A549 (cell line): ENCODE data around the gene KIF9. TPM values are rescaled to one million over a fixed set of nuclear protein-coding genes. Genes with fewer than 3 reads are reported as not detected.
"Not testable (repeated sequence)": the region's sequence is repeated elsewhere in the genome, so short reads cannot be mapped to it uniquely, and the experiment has no call there.

ENCODE experiments used
- ATAC-seq, 2 experiments: fragments of 200-7000 bp in 1 of 2; fragments of >200 bp in 1 of 2; cut with Nextera tagmentation in 1 of 2; cut with Tn5 transposase in 1 of 2; 3 replicates each; pipeline versions ENCODE4 v1.8.0 to v1.9.1; 2018 to 2020; ENCODE audit warnings: mild to moderate bottlenecking in 1 of 2, moderate library complexity in 1 of 2
- CTCF ChIA-PET: fragments of 300-600 bp; sonication (Branson Sonifier 250); formaldehyde crosslinking; extraction: SDS; loops from one replicate; lab custom pipeline; 2021; ENCODE audit warnings: antibody characterized with exemption, inconsistent platforms; lab: Yijun Ruan, JAX
- POLR2A ChIA-PET: fragments of 350-600 bp; formaldehyde crosslinking; extraction: SDS; loops from one replicate; lab custom pipeline; 2021; ENCODE audit warnings: antibody characterized with exemption, inconsistent platforms; lab: Yijun Ruan, JAX
- DNase-seq, 2 experiments: peaks; one replicate each; pipeline versions ENCODE4 v3.0.0 to v3.0.0-alpha.2; 2011 to 2016; ENCODE audit warnings: low read depth in 1 of 2, low spot score in 1 of 2
- FAIRE-seq: peaks from 2 replicates; lab custom pipeline; 2011; peaks lifted over from hg19 to GRCh38; lab: Jason Lieb, UNC
- H3K27ac ChIP-seq, 2 experiments: fragments of >200 bp; sonication (Bioruptor Twin); formaldehyde crosslinking; 3 replicates each; pipeline ENCODE4 v1.5.1; 2016 to 2017
- H3K4me1 ChIP-seq: fragments of >200 bp; sonication (Bioruptor Twin); formaldehyde crosslinking; 3 replicates; pipeline ENCODE4 v1.6.1; 2016
- H3K4me2 ChIP-seq: fragments of >200 bp; sonication (Bioruptor Twin); formaldehyde crosslinking; 3 replicates; pipeline ENCODE4 v1.6.1; 2016
- H3K4me3 ChIP-seq: fragments of >200 bp; sonication (Bioruptor Twin); formaldehyde crosslinking; 3 replicates; pipeline ENCODE4 v1.5.1; 2016
- H3K9me3 ChIP-seq: fragments of >200 bp; sonication (Bioruptor Twin); formaldehyde crosslinking; 3 replicates; pipeline ENCODE4 v1.6.1; 2016
- BCL3 ChIP-seq: fragments of >200 bp; sonication (Bioruptor Twin); formaldehyde crosslinking; IDR thresholded peaks from 3 replicates; pipeline ENCODE4 v1.6.1; 2016
- CBX2 ChIP-seq: fragments of 200-600 bp; sonication (generic); IDR thresholded peaks from 2 replicates; pipeline ENCODE4 v1.6.1; 2016; ENCODE audit warnings: low read depth, mild to moderate bottlenecking, borderline replicate concordance
- CBX8 ChIP-seq: fragments of 200-600 bp; sonication (generic); IDR thresholded peaks from 2 replicates; pipeline ENCODE4 v1.6.1; 2016
- EHF ChIP-seq: fragments of 250-450 bp; sonication (Bioruptor Pico); IDR thresholded peaks from 2 replicates; pipeline ENCODE4 v1.5.0; 2020; ENCODE audit warnings: mild to moderate bottlenecking
- EHMT2 ChIP-seq: fragments of 200-600 bp; sonication (generic); IDR thresholded peaks from 2 replicates; pipeline ENCODE4 v1.6.1; 2016; ENCODE audit warnings: antibody characterized with exemption, low read depth, mild to moderate bottlenecking, moderate library complexity
- FOXS1 ChIP-seq: fragments of 250-450 bp; sonication (Bioruptor Pico); IDR thresholded peaks from 2 replicates; pipeline ENCODE4 v1.5.0; 2020; ENCODE audit warnings: mild to moderate bottlenecking, moderate library complexity
- HES2 ChIP-seq: fragments of >200 bp; sonication (Bioruptor Twin); formaldehyde crosslinking; IDR thresholded peaks from 2 replicates; pipeline ENCODE4 v1.6.1; 2016
- HEYL ChIP-seq: fragments of 250-450 bp; sonication (Bioruptor Pico); IDR thresholded peaks from 2 replicates; pipeline ENCODE4 v1.8.0; 2021; ENCODE audit warnings: mild to moderate bottlenecking, moderate library complexity
- HOXB13 ChIP-seq: fragments of 250-450 bp; sonication (Bioruptor Pico); IDR thresholded peaks from 2 replicates; pipeline ENCODE4 v1.5.0; 2020; ENCODE audit warnings: low read depth, mild to moderate bottlenecking, moderate library complexity
- HOXB5 ChIP-seq: fragments of 250-450 bp; sonication (Bioruptor Pico); IDR thresholded peaks from 2 replicates; pipeline ENCODE4 v1.5.0; 2020; ENCODE audit warnings: mild to moderate bottlenecking, moderate library complexity
- JUN ChIP-seq, 2 experiments: fragments of >200 bp; sonication (Bioruptor Twin); formaldehyde crosslinking; IDR thresholded peaks; 2 replicates in 1 of 2; 3 replicates in 1 of 2; pipeline ENCODE4 v1.6.1; 2016 to 2017
- JUNB ChIP-seq: fragments of >200 bp; sonication (Bioruptor Twin); formaldehyde crosslinking; IDR thresholded peaks from 2 replicates; pipeline ENCODE4 v1.6.1; 2016
- KDM5A ChIP-seq: fragments of 200-600 bp; sonication (generic); IDR thresholded peaks from 2 replicates; pipeline ENCODE4 v1.6.1; 2016; ENCODE audit warnings: antibody characterized with exemption, mild to moderate bottlenecking
- MAX ChIP-seq: IDR thresholded peaks from 2 replicates; pipeline ENCODE4 v1.6.1; 2012
- NR3C1 ChIP-seq: fragments of >200 bp; sonication (Bioruptor Twin); formaldehyde crosslinking; IDR thresholded peaks from 3 replicates; pipeline ENCODE4 v1.6.1; 2017
- RARB ChIP-seq: fragments of 250-450 bp; sonication (Bioruptor Pico); IDR thresholded peaks from 2 replicates; pipeline ENCODE4 v1.8.0; 2021; ENCODE audit warnings: mild to moderate bottlenecking, moderate library complexity
- RNF2 ChIP-seq: fragments of 200-600 bp; sonication (generic); IDR thresholded peaks from 2 replicates; pipeline ENCODE4 v1.6.1; 2016; ENCODE audit warnings: low read depth, mild to moderate bottlenecking, antibody characterized with exemption, moderate library complexity, borderline replicate concordance
- SMC3 ChIP-seq: fragments of >200 bp; sonication (Bioruptor Twin); formaldehyde crosslinking; IDR thresholded peaks from 3 replicates; pipeline ENCODE4 v1.6.1; 2018; ENCODE audit warnings: inconsistent platforms
- TFCP2L1 ChIP-seq: fragments of 250-450 bp; sonication (Bioruptor Pico); IDR thresholded peaks from 2 replicates; pipeline ENCODE4 v1.5.0; 2021; ENCODE audit warnings: mild to moderate bottlenecking
- TP53 ChIP-seq: fragments of 250-450 bp; sonication (Bioruptor Pico); IDR thresholded peaks from 2 replicates; pipeline ENCODE4 v1.5.0; 2021; ENCODE audit warnings: mild to moderate bottlenecking, moderate library complexity
- ZC3H11A ChIP-seq: fragments of 450-650 bp; IDR thresholded peaks from 2 replicates; pipeline ENCODE4 v1.6.1; 2014; ENCODE audit warnings: antibody characterized with exemption, mild to moderate bottlenecking
- WGBS: methylation state at CpG from one replicate; pipeline ENCODE4 v1.1.6; 2017; ENCODE audit errors: missing lambda C conversion rate; 5-methylcytosine and 5-hydroxymethylcytosine counted together
- polyA plus RNA-seq, 4 experiments: library from polyadenylated mRNA; depleted of rRNA in 3 of 4; stranded (reverse); fragments of >200 nt; fragmentation: RNase III in 1 of 4; extraction: RNeasy Plus Mini Kit Qiagen cat#74134 plus additional on column Dnase treatment in 1 of 4; gene quantifications; 2 replicates in 3 of 4; 3 replicates in 1 of 4; pipeline ENCODE4 v1.2.3, GENCODE V29; 2011 to 2017
- TF ChIP-seq, protein P1 (sequence below): fragments of 150-350 bp; IDR thresholded peaks from 2 replicates; pipeline ENCODE4 v1.6.1; 2014; ENCODE audit warnings: low read depth, mild to moderate bottlenecking, low read length
- TF ChIP-seq, protein P2 (sequence below): IDR thresholded peaks from 2 replicates; pipeline ENCODE4 v1.6.1; 2012; ENCODE audit warnings: low read depth, borderline replicate concordance

Gene KIF9
- polyA plus RNA-seq, 2 of the 4 experiments (the other 2 are of a cell fraction) = 12.6 to 15.5 TPM

DNA sequence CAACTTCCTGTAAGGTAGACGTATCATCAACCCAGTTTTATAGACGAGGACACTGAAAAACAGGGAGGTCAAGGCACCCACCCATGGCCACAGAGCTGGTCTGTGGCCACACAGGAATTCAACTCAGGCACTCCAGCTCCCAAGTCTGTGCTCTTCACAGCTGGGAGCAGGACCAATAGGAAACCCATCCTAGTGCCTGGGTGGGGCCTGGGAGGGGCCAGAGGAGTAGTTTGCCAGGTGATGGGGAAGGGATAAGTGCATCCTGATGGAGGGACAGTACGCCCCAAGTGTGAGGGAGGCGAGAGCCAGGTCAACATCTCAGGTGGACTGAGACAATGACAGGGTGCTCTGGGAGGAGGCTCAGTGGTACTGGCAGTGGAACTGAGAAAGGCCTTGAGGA, 22.0 kb downstream of the KIF9 start:
- TF ChIP-seq CBX2 (no peak), EHF (CRISPR knock-in tag) (no peak), EHMT2 (no peak), HOXB5 (CRISPR knock-in tag) (no peak), NR3C1 (no peak), MAX (no peak), BCL3 (no peak), JUN (IDR thresholded peaks at IDR 0.05) (no peak)
- no peaks in the 10 kb centered on the region for H3K9me3 ChIP-seq
- no peak overlapping the region for H3K4me2 ChIP-seq
- 85% methylated on average over 4 of the region's 4 CpGs for WGBS
- no peak overlapping the region for H3K4me3 ChIP-seq
- FAIRE-seq = no peak
- DNase-seq = no peak
- H3K27ac ChIP-seq = no peak overlapping the region
- no peaks in the 10 kb centered on the region for H3K4me1 ChIP-seq
- ChIA-PET CTCF (no interaction called here), POLR2A (no interaction called here)
- no peak for ATAC-seq

DNA sequence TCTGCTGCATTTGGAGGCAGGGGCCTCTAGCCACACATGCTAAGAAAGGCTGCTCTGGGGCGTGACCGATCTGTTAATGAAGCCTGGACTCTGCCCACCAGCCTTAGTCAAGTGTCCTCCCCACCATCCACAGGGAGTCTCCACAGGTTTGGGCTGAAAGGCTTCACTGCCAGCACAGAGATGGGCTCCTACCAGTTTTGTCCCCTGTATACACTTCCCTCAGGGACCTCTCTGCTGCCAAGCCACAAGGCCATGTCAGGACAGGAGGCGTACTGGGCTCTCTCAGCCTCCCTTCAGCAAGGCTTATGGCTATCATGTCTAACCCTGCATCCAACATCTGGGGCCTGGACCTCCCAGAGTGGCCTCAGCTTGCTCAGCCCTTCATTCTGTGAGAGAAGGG, 23.5 kb downstream of the KIF9 start:
- TF ChIP-seq RNF2 = no peak
- no peak for TF ChIP-seq CBX2
- TF ChIP-seq MAX = no peak
- TF ChIP-seq, protein P1, sequence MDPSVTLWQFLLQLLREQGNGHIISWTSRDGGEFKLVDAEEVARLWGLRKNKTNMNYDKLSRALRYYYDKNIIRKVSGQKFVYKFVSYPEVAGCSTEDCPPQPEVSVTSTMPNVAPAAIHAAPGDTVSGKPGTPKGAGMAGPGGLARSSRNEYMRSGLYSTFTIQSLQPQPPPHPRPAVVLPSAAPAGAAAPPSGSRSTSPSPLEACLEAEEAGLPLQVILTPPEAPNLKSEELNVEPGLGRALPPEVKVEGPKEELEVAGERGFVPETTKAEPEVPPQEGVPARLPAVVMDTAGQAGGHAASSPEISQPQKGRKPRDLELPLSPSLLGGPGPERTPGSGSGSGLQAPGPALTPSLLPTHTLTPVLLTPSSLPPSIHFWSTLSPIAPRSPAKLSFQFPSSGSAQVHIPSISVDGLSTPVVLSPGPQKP = no peak
- no peak for TF ChIP-seq ZC3H11A
- no peak for TF ChIP-seq NR3C1
- no peak for TF ChIP-seq TP53
- no peak for TF ChIP-seq CBX8
- no peak for TF ChIP-seq JUNB
- TF ChIP-seq HEYL (CRISPR knock-in tag) = no peak
- TF ChIP-seq EHF (CRISPR knock-in tag) = no peak
- no peak for TF ChIP-seq SMC3
- no peak for TF ChIP-seq EHMT2
- no peak for TF ChIP-seq FOXS1 (CRISPR knock-in tag)
- Histone ChIP-seq H3K4me1 (no peaks in the 10 kb centered on the region), H3K4me3 (no peak overlapping the region), H3K27ac (no peak overlapping the region), H3K9me3 (no peaks in the 10 kb centered on the region), H3K4me2 (no peak overlapping the region)
- ChIA-PET CTCF (interaction anchor here (0.8 kb wide), 1 partner anchor 35 kb away, joined by 3 read pairs; no protein-coding TSS in a partner anchor), POLR2A (no interaction called here)
- WGBS = no CpG with 5 or more reads among the region's 3 CpGs
- FAIRE-seq = no peak
- ATAC-seq = no peak
- DNase-seq = no peak

DNA sequence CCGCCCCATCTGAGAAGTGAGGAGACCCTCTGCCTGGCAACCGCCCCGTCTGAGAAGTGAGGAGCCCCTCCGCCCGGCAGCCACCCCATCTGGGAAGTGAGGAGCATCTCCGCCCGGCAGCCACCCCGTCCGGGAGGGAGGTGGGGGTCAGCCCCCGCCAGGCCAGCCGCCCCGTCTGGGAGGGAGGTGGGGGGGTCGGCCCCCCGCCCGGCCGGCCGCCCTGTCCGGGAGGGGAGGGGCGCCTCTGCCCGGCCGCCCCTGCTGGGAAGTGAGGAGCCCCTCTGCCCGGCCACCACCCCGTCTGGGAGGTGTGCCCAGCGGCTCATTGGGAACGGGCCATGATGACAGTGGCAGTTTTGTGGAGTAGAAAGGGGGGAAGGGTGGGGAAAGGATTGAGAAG, 26.3 kb downstream of the KIF9 start:
- CTCF ChIA-PET, H3K27ac ChIP-seq, POLR2A ChIA-PET, H3K4me2 ChIP-seq, ATAC-seq, H3K4me1 ChIP-seq, DNase-seq, FAIRE-seq, H3K4me3 ChIP-seq, H3K9me3 ChIP-seq: not testable (repeated sequence)
- WGBS = 100% methylated on average over 1 of the region's 25 CpGs

DNA sequence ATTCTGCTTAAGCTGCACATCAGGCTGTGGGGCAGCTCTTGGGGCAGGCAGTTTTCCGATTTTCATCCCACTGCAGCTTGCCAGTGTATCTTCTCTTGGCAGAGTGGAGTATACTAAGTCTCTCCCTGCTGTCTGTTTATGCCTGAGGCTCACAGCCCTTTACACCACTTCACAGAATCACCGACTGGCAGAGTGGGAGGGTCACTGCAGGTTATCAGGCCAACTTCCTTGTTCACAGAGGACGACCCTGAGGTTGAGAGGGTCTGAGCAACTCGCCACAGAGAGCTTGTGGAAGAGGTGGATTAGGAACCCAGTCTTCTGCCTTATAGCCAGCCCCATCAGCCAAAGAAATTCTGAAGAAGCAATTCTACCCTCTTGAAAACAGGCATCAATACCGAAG, 30.9 kb downstream of the KIF9 start:
- ChIA-PET CTCF (interaction anchor here (1.3 to 1.4 kb wide), 2 partner anchors 63 to 70 kb away, joined by 3 read pairs; no protein-coding TSS in a partner anchor), POLR2A (no interaction called here)
- TF ChIP-seq, protein P2, sequence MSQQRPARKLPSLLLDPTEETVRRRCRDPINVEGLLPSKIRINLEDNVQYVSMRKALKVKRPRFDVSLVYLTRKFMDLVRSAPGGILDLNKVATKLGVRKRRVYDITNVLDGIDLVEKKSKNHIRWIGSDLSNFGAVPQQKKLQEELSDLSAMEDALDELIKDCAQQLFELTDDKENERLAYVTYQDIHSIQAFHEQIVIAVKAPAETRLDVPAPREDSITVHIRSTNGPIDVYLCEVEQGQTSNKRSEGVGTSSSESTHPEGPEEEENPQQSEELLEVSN = no peak
- TF ChIP-seq MAX = no peak
- no peak for TF ChIP-seq RARB (CRISPR knock-in tag)
- no peak for TF ChIP-seq KDM5A
- no peak for TF ChIP-seq EHF (CRISPR knock-in tag)
- no peak for TF ChIP-seq TFCP2L1
- TF ChIP-seq HES2 = no peak
- TF ChIP-seq JUNB = no peak
- TF ChIP-seq, protein P1 = no peak
- TF ChIP-seq HOXB13 = no peak
- Histone ChIP-seq H3K27ac (no peak overlapping the region), H3K9me3 (no peaks in the 10 kb centered on the region), H3K4me2 (no peak overlapping the region), H3K4me1 (no peaks in the 10 kb centered on the region), H3K4me3 (no peak overlapping the region)
- WGBS = 89% methylated on average over 2 of the region's 5 CpGs
- FAIRE-seq (no peak), ATAC-seq (no peak), DNase-seq (no peak)

DNA sequence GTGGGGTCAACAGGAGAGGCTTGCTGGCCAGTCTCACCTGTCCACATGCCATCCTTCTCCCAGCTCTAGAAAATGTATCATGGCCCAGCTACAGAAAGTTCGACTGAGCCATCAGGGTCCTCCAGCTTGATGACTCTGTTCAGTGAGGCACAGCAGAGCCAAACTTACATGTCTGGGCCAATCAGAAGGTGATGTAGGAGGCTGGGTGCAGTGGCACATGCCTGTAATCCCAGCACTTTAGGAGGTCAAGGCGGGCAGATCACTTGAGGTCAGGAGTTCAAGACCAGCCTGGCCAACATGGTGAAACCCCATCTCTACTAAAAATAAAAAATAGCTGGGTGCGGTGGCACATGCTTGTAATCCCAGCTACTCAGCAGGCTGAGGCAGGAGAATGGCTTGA, 31.5 kb downstream of the KIF9 start:
- POLR2A ChIA-PET, FAIRE-seq: not testable (repeated sequence)
- CTCF ChIA-PET = interaction anchor here (1.1 to 1.4 kb wide), 4 partner anchors 63 to 73 kb away, joined by 3 read pairs; no protein-coding TSS in a partner anchor

More for the DNA sequence above, 31.5 kb downstream of the KIF9 start:
- not testable (repeated sequence) for H3K4me3 ChIP-seq, H3K27ac ChIP-seq, H3K9me3 ChIP-seq, H3K4me1 ChIP-seq, DNase-seq, ATAC-seq, H3K4me2 ChIP-seq
- 49% methylated on average over 3 of the region's 3 CpGs for WGBS
